NCI-H1417 (cell line): ENCODE measurements around the gene ASB2.
A peak's percentile ranks its signal among the peaks of the same experiment; 100 is the strongest.

Experiments
- DNase-seq, 3 experiments: peaks; one replicate each; lab custom pipeline; 2025; lab: John Stamatoyannopoulos, UW

Gene ASB2, protein sequence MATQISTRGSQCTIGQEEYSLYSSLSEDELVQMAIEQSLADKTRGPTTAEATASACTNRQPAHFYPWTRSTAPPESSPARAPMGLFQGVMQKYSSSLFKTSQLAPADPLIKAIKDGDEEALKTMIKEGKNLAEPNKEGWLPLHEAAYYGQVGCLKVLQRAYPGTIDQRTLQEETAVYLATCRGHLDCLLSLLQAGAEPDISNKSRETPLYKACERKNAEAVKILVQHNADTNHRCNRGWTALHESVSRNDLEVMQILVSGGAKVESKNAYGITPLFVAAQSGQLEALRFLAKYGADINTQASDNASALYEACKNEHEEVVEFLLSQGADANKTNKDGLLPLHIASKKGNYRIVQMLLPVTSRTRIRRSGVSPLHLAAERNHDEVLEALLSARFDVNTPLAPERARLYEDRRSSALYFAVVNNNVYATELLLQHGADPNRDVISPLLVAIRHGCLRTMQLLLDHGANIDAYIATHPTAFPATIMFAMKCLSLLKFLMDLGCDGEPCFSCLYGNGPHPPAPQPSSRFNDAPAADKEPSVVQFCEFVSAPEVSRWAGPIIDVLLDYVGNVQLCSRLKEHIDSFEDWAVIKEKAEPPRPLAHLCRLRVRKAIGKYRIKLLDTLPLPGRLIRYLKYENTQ

DNA sequence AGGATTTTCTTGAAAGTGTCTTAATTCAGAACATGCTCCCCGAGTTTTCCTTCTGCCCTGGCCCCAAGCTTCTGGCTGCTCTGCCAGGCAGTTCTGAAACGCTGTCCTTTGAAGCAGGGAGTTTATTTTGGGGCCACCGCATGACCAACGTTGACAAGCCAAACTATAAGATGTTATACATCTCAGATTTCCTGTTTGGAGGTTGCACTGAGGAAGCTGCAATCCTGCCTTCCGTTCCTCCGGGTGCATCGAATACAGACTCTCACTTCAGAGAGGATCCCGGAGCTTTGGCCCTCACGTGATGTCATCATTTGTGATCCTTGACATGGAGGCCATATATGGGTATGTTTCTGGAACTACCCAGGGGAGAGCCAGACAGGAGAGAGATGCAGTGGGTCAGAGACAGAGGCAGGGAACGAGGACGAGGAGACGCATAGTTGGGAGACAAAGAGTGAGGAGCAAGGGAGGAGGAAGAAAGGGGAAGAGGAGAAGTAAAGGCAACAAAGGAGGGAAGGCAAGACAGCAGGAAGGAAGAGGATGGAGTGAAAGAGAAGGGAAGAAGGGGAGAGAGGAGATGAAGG lies at the start of gene ASB2:
Gene ASB2, minus strand, starts transcription at position 94 of the 581 bp plus-strand sequence. CDS start 12,031 bp downstream, outside the sequence.
- no peak for DNase-seq

DNA sequence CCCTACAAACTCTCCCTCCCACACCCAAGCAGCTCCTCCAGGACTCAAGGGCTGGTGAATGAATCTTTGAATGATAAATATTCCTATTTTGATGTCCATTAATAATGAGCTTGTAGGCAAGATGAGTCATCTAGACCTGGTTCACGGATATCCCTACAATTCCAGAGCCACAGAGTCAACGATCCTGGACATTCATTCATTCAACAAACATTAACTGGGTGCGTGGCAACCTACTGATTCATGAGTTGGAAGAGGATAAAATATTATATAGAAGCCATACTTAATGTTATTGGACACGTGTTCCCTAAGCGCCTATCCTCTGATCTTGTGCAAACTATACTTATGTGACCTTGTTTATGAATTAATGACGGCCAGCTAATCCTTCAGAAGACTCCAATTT lies 49.4 kb upstream of the ASB2 start:
- no peak for DNase-seq

DNA sequence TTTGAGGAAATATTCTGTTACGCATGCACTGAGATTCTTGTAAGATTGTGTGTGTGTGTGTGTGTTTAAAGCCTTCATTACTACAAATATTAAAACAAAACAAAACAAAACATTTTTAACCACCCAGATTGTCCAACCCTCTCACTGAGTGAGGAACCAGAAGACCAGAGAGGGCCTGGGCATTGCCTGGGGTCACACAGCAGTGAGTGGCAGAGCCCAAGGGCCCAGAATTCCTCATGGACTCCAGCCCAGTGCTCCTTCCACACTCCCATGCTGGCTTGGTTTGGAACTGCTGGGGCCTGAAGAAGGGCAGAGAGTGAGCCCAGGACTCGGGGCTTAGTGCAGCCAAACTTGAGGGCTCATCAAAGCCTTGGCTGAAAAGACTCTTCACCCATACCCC lies 48.2 kb upstream of the ASB2 start:
- no peak for DNase-seq

DNA sequence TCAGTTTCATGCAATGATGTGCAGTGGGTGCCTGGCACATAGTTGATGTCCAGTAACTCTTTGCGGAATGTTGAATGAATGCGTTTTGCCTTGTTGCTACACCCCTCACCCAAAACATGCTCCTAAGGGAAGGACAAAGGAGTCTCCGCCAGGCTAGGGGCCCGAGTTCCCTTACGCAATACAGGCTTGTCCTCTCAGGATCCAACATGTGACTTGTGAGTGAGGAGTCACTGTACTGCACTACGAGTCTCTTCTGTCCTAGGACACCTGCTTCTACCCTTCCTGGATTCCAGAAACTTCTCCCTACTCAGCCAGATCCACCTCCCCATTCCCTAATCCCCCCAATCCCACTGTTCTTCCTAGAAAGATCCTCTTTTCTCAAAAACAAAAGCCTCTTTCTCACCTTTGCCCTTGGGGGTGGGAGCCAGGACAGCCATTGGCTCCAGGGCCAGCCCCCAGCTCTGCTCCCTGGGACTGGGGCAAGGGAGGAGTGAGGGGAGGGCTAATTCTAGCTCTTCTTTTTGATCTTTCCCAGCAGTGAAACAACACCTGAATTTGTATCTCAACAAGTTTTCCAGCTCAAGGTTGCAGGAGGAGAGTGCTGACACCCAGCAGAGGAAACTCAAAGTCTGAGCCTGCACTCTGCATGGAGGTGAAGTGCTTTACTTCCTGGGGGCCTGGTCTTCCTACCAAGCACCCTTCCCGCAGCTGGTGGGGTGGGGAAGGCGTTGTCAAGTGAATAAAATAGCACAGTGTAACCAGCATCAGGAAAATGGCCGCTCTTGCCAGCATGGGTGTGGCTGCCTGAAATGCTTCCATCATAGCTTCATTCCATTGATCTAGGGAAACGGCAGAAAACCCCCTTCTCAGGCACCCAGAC lies 46.4 kb upstream of the ASB2 start:
- DNase-seq = no peak

DNA sequence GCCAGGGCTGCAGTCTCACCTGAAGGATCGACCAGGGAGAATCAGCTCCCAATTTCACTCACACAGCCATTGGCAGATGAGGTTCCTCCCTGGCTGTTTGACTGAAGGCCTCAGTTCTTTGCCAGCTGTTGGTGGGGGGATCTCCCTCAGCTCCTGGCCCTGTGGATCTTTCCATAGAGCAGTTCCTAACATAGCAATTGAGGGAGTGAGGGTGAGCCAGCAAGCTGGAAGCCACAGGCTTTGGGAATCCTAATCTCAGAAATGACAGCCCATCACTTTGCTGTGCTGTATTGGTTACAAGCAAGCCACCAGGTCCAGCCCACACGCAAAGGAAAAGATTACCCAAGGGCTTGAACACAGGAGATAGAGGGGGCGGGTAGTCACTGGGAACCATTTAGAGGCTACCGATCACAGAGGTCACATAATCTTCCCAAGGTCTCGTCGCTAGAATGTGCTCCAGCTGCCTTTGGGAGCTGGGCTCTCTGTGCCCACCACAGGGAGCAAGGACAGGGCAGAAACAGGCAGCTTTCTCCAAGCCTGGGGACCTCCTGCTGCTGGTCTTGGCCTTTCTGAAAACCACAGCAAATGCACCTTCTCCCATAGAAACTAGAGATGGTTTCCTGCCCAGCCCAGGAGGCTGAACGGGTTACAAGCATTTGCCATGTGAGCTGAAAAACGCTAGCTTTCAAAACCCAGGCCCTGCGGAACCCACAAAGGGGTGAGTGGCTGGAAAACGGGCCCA lies 45.2 kb upstream of the ASB2 start:
- no peak for DNase-seq

DNA sequence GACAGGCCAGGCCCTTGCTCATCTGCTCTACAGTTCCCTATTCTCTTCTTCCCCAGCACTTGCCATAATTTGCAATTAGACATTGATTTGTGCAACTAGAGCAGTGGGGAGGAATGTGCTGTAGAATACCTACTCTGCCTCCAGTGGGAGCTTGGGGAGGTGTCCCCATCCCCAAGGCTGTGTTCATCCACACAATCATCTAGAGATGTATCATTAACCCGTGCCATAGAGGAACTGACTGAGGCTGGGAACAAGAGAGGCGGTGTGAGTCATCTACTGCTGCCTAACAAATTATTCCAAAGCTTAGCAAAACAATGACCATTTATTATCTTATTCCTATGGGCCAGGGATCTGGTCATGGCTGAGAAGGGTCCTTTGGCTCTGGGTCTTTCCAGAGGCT lies 44.6 kb upstream of the ASB2 start:
- no peak for DNase-seq

DNA sequence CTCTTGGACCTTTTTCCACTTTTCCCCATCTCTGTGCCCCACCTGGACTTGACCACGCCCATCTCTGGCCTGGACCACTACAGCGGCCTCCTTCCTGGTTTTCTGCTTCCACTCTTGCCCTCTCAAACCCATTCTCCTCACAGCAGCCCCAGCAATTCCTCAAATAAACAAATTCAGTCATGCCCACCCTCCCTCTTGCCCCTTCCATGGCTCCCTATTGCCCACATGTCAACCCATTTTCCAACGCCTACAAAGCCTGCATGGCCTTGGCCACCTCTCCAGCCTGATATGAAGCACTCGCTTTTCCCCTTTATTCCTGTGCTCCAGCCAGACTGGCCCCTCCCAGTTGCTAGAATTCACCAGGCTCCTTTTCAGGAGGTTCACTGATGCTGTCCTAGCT lies 43.9 kb upstream of the ASB2 start:
- DNase-seq = no peak

DNA sequence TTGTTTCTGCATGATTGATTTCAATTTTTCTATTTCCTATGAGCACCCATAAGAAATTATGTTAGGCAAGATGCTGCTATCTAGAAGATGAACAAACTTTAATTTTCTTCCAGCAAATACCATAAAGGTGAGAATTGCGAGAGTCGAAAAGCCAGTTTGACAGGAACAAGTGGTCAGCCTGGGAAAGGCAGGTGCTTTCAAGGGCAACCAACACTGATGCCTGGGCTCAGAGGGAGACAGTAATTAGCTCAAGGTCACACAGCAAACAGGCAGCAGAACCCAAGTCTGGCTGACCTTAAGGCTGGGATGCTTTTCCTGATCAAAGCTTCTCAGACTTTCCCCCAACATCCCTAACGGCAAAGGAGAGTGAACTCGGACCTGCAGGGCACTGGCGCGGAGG lies 43.0 kb upstream of the ASB2 start:
- DNase-seq = no peak

DNA sequence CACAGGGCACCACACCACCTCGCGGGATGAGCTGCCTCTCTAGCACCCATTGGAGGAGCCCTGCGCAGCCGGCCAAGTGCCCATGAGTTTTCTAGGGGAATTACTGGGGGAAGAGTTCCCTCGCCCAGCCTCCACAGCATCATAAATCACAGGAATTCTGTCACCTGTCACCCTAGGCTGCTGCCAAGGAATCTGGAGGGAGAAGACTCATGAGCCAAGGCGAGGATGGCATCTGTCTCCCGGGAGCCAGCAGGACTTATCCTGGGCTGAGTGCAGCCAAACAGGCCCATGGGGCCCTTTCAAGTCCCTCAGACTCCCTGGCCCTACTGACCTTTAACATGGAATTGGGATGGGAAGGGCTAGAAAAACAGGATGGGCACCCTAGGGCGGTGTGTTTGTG lies 41.9 kb upstream of the ASB2 start:
- DNase-seq = no peak

DNA sequence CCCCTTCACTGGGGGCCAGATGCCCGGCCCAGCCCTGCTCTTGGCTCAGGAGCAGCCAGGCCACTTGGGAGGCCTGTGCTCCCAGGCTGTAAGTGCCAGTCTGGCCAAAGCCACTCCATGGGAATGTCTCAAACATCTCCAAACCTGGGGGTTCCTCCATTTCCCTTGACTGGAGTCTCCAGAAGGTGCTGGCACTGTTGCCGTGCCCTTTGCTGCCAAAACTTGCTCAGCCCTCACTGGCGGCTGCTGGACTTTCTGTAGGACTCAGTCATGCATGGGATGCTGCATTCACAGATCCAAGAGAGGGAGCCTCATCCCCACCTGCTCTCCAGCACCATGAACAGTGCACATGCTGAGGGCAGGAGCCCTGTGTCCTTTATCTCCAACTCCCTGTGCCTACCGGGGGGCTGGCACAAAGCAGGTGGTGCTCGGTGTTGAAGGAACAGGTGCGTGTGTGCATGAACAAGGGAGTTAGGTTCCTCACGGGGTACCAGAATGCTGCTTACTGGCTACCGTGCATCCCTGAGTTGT lies 40.1 kb upstream of the ASB2 start:
- DNase-seq = no peak

DNA sequence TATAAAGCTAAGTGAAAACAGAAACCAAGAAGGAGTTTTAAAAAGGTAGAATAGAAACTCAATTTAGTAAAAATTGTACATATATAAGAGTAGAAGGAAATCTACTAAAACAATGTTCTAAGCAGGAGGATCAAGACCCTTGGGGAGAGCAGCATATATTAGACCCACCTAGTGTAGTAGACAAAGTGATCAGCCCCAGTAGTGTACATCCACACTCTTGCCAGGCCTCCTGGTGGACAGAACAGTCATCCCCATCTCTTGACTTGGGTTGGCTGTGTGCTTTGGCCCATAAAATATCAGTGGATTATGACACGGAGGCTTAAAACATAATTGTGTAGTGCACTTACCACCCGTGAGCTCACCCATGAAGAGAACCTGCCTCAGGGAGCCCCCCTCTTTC lies 38.9 kb upstream of the ASB2 start:
- no peak for DNase-seq

DNA sequence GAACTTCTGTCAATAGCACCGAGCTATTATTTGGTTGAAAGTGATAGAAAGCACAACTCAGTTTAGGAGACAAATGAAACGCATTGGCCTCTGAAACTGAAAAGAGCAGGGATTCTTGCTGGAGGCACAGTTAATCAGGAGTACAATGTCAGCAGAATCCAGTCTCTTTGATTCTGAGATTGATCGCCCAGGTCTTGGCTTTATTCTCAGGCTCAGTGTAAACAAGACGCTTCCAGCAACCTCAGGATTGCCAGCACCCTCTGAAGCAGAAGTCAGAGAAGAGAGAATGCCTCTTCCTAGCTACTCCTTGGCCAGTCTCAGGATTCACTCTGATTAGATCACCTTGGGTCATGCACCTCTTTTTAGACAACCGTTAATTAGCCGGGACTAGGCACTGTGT lies 38.0 kb upstream of the ASB2 start:
- no peak for DNase-seq

DNA sequence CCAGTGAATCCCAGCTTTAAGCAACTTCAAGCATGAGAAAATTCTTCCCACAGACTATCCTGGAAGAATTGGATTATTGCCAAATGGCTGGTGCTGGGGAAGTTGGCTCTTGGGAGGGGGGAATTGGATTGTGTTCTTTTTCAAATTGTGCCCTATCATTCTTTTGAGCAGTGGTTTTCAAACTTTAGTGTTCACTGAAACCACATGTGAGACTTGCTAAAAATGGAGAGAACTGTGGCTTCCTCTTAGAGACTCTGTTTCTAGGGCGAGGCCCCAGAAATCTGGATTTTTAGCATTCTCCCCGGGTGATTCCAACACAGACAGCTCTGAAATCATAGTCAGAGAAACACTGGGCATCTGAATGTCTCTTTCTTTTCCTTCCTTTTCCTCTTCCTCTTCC lies 35.4 kb upstream of the ASB2 start:
- DNase-seq = no peak

DNA sequence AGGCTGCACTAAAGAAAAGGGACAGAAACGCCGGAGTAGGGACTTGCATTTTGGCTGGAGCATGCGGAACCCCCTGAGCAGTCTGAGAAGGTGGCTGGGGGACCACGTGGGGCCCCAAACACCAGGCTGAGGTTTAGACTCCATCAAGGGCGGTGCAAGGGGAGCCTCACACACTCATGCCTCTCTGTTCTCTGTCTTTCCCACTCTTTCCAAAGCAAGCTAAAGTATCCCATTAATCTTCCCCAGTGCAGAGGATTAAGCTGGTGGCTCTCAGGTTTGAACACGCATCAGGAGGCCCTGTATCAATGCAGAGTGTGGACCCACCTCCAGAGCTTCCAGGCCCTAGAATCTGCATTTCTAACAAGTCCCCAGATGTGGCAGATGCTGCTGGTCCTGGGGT lies 34.3 kb upstream of the ASB2 start:
- no peak for DNase-seq

DNA sequence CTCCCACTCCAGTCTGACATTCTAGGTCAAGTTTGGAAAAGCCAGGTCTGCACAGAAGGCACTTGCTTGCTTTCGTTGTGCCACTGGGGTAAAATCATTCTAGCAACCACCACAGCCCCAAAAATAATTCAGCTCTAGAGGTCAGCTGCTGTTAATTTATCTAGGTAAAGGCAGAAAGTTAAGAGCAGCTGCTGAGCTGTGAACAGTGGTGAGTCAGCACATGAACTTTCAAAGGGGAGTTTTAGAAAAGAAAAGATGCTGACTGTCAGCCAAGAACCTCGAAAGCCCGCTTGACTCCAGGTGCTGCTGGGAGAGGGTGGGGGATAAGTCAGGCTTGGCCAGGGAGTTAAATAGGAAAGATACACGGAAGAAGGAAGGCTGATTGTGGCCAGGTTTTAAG lies 33.4 kb upstream of the ASB2 start:
- no peak for DNase-seq

DNA sequence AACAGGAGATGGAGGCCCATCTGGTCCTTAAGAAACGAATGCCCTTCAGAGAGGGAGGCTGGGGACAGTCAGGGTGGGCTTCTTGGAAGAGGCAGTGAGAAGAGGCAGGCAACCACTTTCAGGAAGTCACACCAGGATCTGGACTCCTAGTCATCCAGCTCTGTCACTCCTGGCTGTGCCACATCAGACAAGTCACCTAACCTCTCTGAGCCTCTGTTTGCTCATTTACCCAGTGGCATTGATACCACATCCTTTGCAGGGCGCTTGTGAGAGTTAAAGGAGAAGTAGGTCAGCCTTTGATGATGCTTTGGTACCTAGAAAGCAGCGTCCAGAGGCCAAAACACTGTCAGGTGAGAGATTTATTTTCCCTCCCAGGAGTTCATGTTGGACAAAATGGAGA lies 31.9 kb upstream of the ASB2 start:
- no peak for DNase-seq

DNA sequence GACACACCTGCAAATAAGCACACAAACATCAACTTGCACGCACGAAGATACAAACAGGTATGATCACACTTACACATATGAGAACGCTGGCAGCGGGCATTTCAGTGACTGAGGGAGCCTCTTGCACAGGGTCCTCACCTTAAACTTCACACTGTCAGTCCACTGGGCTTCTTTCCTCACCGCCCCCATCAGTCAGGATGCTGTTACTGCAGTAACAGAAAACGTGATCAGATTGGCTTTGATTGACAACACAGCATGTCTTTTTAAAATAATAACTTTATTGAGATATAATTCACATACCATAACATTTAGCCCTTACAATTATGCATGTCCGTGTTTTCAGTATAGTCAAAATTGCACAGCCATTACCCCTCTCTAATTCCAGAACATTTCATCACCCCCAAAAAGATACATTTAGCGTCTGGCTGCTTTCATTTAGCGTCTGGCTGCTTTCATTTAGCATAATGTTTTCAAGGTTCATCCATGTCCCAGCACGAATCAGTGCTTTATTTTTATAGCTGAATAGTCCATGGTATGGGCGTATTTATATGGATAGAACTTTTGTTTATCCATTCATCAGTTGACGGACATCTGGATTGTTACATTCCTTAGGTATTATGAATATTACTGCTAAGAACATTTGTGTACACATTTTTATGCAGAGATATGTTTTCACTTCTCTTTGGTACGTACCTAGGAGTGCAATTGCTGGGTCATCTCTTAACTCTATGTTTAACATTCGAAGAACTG lies 29.1 kb upstream of the ASB2 start:
- DNase-seq = no peak

DNA sequence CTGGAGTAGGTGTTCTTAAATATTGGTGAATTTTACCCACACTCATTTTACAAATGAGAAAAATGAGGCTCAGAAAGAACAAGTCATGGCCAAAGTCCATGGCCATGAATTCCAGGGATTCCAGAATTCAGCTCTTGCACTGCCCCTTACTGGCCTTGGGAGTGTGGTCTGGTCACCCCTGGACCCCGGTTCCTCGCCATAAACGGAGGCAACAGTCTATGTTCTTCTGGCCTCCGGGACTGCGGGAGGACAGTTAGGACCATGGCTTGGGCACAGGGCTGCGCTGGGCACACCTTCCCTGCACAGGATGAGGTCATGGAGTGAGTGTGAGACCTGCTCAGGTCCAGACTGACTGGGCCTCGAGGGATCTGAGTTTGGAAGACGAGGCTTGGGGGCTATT lies 27.6 kb upstream of the ASB2 start:
- DNase-seq = no peak

DNA sequence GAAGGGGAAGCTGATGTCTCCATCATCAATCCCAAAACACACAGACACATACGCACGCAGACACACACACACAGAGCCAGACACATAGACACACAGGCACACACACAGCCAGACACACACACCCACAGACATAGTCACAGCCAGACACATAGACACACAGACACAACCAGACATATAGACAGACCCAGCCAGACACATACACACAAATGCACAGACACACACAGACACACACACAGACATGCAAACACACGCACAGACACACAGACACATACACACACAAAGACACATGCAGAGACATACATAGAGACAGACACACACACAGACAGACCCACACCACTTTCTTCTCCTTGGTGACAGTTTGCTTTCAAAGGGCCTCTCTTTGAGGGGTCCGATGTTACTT lies 27.0 kb upstream of the ASB2 start:
- DNase-seq = no peak

DNA sequence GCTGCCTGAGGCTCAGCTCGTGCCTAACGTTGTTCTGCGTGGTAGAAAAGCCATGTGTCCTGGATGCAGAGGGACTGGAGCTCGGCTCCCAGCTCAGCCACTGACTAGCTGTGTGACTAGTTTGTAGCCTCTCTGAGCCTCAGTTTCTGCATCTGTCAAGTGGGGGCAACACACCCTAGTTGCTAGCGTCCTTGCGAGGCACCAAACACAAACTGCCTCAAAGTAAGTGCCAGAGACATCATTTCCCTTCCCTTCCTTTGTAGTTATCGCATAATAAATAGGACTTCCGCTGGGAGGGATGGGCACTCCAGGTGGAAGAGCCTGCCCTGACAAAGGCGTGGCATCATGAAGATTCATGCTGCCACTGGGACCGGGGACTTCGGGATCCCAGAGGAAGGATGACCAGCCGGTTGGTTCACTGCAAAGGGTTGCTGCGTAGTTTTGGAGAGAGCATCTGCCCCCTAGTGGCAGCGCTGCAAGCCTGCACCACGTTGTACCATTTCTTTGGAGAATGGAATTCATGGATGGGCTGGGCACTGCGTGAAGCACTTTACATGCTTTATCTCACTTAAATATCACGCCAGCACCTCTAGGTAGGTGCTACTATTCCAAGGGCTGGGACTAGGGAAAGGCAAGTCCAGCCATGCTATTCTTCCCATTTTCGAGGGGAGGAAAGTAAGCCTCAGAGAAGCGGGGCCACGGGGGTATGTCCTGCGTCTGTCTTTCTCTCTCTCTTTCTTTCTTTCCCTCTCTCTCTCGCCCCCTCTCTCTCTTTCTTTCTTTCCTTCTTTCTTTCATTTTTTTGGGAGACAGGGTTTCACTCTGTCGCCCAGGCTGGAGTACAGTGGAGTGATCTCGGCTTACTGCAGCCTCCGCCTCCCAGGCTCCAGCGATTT lies 25.4 kb upstream of the ASB2 start:
- peak; percentile 46 to 75 (median 73) for DNase-seq
